HL-60 (cell line): Measurements from ENCODE around the gene MEIS1.

Source experiments
- CTCF ChIP-seq: IDR thresholded peaks from one replicate; pipeline ENCODE4 v1.5.1; 2011; ENCODE audit warnings: low read length, control low read depth, inconsistent platforms; ENCODE audit not compliant: insufficient read depth
- GABPA ChIP-seq: IDR thresholded peaks from 2 replicates; pipeline ENCODE4 v1.6.1; 2012; ENCODE audit warnings: low read depth
- POLR2AphosphoS5 ChIP-seq: IDR thresholded peaks from 2 replicates; pipeline ENCODE4 v1.6.1; 2012; ENCODE audit warnings: low read depth
- REST ChIP-seq: IDR thresholded peaks from 2 replicates; pipeline ENCODE4 v1.6.1; 2012; ENCODE audit warnings: low read depth; ENCODE audit not compliant: insufficient replicate concordance
- SPI1 ChIP-seq: IDR thresholded peaks from 2 replicates; pipeline ENCODE4 v1.6.1; 2012; ENCODE audit warnings: low read depth, mild to moderate bottlenecking, borderline replicate concordance

- no peak for TF ChIP-seq REST
- no peak for TF ChIP-seq CTCF
- no peak for TF ChIP-seq POLR2AphosphoS5
- TF ChIP-seq SPI1, result no peak
- no peak for TF ChIP-seq GABPA
These were observed 99.5 kb downstream of the MEIS1 start for GRCh38 chr2:66534461-66534860.
